ENCODE results near the gene DRD4.

Gene DRD4

DNA sequence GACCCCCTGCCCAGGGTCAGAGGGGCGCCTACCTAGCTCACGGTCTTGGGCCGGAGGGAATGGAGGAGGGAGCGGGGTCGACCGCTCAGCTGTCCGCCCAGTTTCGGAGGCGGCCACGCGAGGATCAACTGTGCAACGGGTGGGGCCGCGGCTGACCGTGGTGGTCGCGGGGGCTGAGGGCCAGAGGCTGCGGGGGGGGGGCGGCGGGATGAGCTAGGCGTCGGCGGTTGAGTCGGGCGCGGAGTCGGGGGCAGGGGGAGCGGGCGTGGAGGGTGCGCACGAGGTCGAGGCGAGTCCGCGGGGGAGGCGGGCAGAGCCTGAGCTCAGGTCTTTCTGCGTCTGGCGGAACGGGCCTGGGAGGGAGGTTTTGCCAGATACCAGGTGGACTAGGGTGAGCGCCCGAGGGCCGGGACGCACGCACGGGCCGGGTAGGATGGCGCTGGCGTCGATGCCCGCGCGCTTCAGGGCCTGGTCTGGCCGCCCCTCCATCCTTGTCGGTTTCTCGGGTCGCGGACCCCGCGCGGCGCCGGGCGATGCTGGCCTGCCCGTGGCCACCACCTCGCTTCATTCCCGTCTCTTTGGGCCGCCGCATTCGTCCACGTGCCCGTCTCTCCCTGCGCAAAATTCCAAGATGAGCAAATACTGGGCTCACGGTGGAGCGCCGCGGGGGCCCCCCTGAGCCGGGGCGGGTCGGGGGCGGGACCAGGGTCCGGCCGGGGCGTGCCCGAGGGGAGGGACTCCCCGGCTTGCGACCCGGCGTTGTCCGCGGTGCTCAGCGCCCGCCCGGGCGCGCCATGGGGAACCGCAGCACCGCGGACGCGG is at the start of gene DRD4:
TSS of gene DRD4 (plus strand) at position 759 of the 822 bp plus-strand sequence. CDS start at position 795, 36 bp downstream.
- no peak for DNase-seq (ENCODE audit: extremely low spot score)
- ChIA-PET POLR2A (no interaction called here), CTCF (interaction anchor here (0.6 kb wide), 1 partner anchor 57 kb away, joined by 3 read pairs; no protein-coding TSS in a partner anchor)
- no peak for TF ChIP-seq NFRKB (IDR thresholded peaks at IDR 0.05)
- no peak for TF ChIP-seq FOXK2 (IDR thresholded peaks at IDR 0.05)
- no peak for TF ChIP-seq LEF1 (IDR thresholded peaks at IDR 0.05; ENCODE audit: borderline replicate concordance)
- TF ChIP-seq HDGF (IDR thresholded peaks at IDR 0.05; ENCODE audit: borderline replicate concordance): no peak
- TF ChIP-seq TARDBP (IDR thresholded peaks at IDR 0.05): no peak
- TF ChIP-seq ELF4 (IDR thresholded peaks at IDR 0.05): no peak
- no peak for TF ChIP-seq ZNF384 (IDR thresholded peaks at IDR 0.05)
- no peak for TF ChIP-seq FOXM1 (IDR thresholded peaks at IDR 0.05; ENCODE audit: borderline replicate concordance)
- no peak for TF ChIP-seq BHLHE40 (IDR thresholded peaks at IDR 0.05; ENCODE audit: borderline replicate concordance)
- no peak for TF ChIP-seq L3MBTL2 (conservative IDR thresholded peaks at IDR 0.05)
- no peak for TF ChIP-seq SP1 (IDR thresholded peaks at IDR 0.05)
- TF ChIP-seq ARNT (IDR thresholded peaks at IDR 0.05): no peak
- TF ChIP-seq SUZ12 (IDR thresholded peaks at IDR 0.05): no peak

DNA sequence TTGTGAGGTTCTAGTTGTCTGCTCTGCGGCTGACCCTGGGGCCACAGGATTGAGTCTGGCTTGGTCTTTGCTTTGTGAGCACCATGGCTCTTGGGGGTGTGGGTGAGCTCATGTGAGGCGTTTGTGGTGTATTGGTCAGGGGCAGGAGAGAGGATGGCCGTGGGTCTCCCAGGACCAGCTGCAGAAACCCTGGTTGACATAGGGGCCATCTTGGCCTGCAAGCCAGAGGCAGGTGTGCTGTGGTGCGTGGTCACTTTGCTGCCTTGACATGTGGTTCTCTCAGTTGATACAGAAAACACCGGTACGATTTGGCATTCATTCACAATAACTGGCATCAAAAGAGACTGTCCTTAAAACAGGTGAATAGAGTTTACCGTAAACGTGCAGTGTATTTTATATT is 49.5 kb upstream of the DRD4 start:
- ChIA-PET CTCF (no interaction called here), POLR2A (interaction anchor here (1.2 kb wide), 1 partner anchor 17 kb away, joined by 3 read pairs; no protein-coding TSS in a partner anchor)
- DNase-seq (ENCODE audit: extremely low spot score): no peak
- TF ChIP-seq ARNT (IDR thresholded peaks at IDR 0.05) (no peak), L3MBTL2 (conservative IDR thresholded peaks at IDR 0.05) (no peak), ELF4 (IDR thresholded peaks at IDR 0.05) (no peak), FOXM1 (IDR thresholded peaks at IDR 0.05; ENCODE audit: borderline replicate concordance) (no peak)

DNA sequence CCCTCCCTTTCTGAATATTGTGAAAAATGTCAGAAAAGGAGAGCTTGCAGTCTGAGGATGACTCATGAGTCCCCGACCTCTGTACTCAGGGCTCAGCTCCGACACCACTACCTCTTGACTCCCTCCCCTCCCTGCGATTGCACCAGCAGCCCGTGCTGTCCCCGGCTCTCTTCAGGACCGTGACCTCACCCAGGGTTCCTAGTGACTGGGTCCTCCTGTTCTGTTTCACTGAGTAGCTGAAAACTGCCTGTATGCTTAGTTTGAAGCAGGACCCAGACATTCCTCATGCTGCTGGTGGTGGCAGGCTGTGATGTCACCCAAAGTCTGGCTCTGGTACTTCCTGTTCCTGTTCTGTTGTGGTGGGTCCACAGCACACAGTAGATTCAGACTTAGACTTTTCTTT is 49.1 kb upstream of the DRD4 start:
- POLR2A ChIA-PET: interaction anchor here (1.2 kb wide), 1 partner anchor 18 kb away, joined by 3 read pairs; no protein-coding TSS in a partner anchor
- CTCF ChIA-PET: no interaction called here
- no peak for DNase-seq (ENCODE audit: extremely low spot score)
- no peak for TF ChIP-seq FOXK2 (IDR thresholded peaks at IDR 0.05)
- TF ChIP-seq ZNF384 (IDR thresholded peaks at IDR 0.05): no peak
- TF ChIP-seq, protein P1, sequence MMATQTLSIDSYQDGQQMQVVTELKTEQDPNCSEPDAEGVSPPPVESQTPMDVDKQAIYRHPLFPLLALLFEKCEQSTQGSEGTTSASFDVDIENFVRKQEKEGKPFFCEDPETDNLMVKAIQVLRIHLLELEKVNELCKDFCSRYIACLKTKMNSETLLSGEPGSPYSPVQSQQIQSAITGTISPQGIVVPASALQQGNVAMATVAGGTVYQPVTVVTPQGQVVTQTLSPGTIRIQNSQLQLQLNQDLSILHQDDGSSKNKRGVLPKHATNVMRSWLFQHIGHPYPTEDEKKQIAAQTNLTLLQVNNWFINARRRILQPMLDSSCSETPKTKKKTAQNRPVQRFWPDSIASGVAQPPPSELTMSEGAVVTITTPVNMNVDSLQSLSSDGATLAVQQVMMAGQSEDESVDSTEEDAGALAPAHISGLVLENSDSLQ (IDR thresholded peaks at IDR 0.05): no peak

DNA sequence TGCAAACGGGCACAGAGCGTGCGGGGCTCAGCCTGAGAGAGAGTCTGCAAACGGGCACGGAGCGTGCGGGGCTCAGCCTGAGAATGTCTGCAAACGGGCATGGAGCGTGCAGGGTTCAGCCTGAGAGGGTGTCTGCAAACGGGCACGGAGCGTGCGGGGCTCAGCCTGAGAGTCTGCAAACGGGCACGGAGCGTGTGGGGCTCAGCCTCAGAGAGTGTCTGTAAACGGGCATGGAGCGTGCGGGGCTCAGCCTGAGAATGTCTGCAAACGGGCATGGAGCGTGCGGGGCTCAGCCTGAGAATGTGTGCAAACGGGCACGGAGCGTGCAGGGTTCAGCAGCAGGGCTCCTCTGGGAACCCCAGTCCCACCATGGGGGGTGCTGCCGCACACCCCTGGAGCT is 47.3 kb upstream of the DRD4 start:
- POLR2A ChIA-PET: interaction anchor here (1.2 kb wide), 1 partner anchor 14 kb away, joined by 3 read pairs; no protein-coding TSS in a partner anchor
- no peak for DNase-seq (ENCODE audit: extremely low spot score)
- TF ChIP-seq BHLHE40 (IDR thresholded peaks at IDR 0.05; ENCODE audit: borderline replicate concordance) (no peak), CTBP1 (IDR thresholded peaks at IDR 0.05; ENCODE audit: borderline replicate concordance) (no peak), ARNT (IDR thresholded peaks at IDR 0.05) (no peak), HDGF (IDR thresholded peaks at IDR 0.05; ENCODE audit: borderline replicate concordance) (no peak), FOXM1 (IDR thresholded peaks at IDR 0.05; ENCODE audit: borderline replicate concordance) (no peak), ELF4 (IDR thresholded peaks at IDR 0.05) (no peak), ZNF384 (IDR thresholded peaks at IDR 0.05) (no peak), SP1 (IDR thresholded peaks at IDR 0.05) (no peak), FOXK2 (IDR thresholded peaks at IDR 0.05) (no peak), SUZ12 (IDR thresholded peaks at IDR 0.05) (no peak), LEF1 (IDR thresholded peaks at IDR 0.05; ENCODE audit: borderline replicate concordance) (no peak), FOXA1 (IDR thresholded peaks at IDR 0.05) (no peak), TARDBP (IDR thresholded peaks at IDR 0.05) (no peak), L3MBTL2 (conservative IDR thresholded peaks at IDR 0.05) (no peak), NFRKB (IDR thresholded peaks at IDR 0.05) (no peak)
- TF ChIP-seq, protein P1 (IDR thresholded peaks at IDR 0.05): no peak
- CTCF ChIA-PET: no interaction called here

DNA sequence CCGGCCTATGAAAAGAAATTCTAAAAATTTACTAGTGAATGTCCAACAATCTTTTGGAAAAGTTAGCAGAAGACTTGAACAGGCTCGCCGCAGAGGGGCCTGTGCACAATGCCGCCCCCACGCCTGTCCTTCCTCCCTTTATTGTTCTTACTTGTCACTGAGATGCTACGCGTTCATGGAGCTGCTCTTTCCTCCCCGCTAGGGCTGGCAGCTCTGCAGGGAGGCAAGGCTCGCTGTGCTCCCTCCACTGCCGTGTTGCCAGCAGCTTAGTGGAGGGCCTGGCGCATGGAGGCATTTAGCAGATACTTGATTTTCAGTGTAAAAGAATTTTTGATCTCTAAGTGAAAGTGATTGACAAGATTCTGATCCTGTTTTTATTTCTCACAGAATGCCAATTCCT is 46.1 kb upstream of the DRD4 start:
- POLR2A ChIA-PET: interaction anchor here (0.9 to 1.0 kb wide), 2 partner anchors 8 to 15 kb away, joined by 3 read pairs; partner anchors contain the start of gene PHRF1
- CTCF ChIA-PET: no interaction called here

More for the DNA sequence above, 46.1 kb upstream of the DRD4 start:
- TF ChIP-seq SUZ12 (IDR thresholded peaks at IDR 0.05) (no peak), TARDBP (IDR thresholded peaks at IDR 0.05) (no peak), CTBP1 (IDR thresholded peaks at IDR 0.05; ENCODE audit: borderline replicate concordance) (no peak), LEF1 (IDR thresholded peaks at IDR 0.05; ENCODE audit: borderline replicate concordance) (no peak), NFRKB (IDR thresholded peaks at IDR 0.05) (no peak), FOXM1 (IDR thresholded peaks at IDR 0.05; ENCODE audit: borderline replicate concordance) (no peak), FOXA1 (IDR thresholded peaks at IDR 0.05) (no peak), HDGF (IDR thresholded peaks at IDR 0.05; ENCODE audit: borderline replicate concordance) (no peak), ARNT (IDR thresholded peaks at IDR 0.05) (no peak), SP1 (IDR thresholded peaks at IDR 0.05) (no peak), L3MBTL2 (conservative IDR thresholded peaks at IDR 0.05) (no peak), BHLHE40 (IDR thresholded peaks at IDR 0.05; ENCODE audit: borderline replicate concordance) (no peak), ELF4 (IDR thresholded peaks at IDR 0.05) (no peak), FOXK2 (IDR thresholded peaks at IDR 0.05) (no peak), ZNF384 (IDR thresholded peaks at IDR 0.05) (no peak)
- TF ChIP-seq, protein P1 (IDR thresholded peaks at IDR 0.05): no peak
- no peak for DNase-seq (ENCODE audit: extremely low spot score)
